ENCODE results near the gene GUK1.

Gene GUK1

DNA sequence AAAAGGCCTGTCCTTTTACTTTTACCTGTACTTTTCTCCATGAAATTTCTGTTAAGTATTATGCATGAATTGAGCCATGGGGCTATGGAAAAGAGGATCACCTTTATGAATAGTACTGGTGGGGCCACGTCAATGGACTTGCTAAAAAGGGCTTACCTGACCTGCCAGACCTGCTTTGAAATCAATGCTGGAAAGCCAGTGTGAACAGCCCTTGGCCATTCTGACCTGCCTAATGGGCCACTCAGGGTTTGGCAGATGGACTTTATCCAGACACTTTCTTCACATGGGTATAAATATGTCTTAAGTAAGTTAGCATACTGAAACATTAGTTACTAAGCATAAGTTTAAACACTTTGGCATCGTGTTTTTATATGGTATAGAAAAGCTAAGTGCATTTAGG lies 8.3 kb upstream of the GUK1 start:
- no peak for DNase-seq (ENCODE audit: low spot score)

DNA sequence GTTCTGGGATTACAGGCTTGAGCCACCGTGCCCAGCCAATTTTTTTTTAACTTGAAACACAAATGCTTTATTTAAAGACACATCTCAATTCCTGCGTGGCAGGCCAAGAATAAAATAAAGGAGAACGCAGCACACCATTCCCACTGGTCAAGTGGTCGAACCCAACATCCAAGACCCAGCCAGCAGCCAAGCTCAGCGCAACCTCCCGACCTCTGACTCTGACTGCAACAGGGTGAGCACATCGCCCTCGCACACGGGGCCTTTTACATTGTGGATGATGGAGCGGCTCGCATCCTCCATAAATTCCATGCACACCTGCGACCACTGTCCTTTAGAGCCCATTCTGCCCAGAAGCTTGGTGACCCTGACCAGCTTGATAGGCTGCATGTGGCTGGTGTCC lies 5.5 kb upstream of the GUK1 start:
- DNase-seq (ENCODE audit: low spot score): no peak

DNA sequence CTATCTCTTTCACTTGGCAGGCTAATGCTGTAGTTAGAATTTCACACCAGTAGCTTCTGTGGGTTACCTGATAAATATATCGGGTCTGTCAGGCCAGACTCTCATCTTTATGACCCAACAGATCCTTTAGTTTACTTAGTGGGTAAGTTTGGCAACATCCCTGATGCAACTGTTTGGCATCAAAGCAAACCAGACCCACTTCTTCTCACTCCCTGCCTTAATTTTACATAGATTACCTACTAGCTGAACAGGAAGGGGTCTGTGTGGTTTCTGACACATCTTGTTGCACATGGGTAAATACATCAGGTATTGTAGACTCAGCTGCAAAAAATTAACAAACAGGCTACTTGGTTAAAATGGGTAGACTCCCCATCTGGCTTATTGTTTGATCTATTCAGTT lies 3.2 kb upstream of the GUK1 start:
- DNase-seq (ENCODE audit: low spot score): no peak

DNA sequence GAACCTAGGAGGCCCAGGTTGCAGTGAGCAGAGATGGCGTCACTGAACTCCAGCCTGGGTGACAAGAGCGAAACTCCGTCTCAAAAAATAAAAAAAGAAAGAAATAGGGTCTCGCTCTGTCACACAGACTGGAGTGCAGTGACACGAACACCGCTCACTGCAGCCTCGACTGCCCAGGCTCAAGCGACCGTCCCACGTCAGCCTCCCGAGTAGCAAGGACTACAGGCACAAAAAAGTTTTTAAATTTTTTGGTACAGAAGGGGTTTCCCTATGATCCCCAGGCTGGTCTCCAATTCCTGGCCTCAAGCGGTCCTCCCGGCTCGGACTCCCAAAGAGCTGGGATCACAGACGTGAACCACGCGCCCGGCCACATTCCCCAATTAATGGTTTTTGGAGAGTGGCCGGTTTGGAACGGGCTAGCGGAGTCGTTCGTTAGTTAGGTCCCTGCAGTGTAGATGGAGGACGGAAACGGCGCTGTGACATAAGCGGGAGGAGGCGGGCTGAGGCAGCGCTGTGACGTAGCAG lies 611 bp upstream of the GUK1 start:
- no peak for DNase-seq (ENCODE audit: low spot score)

DNA sequence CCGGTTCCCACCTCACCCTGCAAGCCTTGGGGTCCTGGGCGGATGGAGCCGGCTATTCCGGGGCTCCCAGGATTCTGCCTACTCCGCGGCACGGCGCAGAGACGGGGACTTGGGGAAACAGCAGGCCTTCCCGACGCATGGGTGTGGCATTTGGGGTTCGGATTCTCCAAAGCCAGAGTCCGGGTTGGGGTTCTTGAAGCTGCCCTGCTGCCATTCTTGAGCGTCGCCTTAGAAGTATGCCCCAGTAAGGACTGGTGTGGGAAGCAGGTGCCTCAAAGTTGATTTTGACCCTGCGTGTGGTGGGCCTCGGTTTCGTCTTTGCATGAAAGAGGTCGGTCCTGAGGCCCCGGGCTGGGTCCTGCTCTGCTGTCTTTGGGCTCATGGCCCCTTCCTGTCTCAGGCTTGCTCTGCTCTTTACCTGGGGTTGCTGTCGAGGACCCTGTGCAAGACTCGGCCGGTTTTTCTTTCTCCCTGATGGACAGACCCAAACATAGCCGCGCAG lies 696 bp downstream of the GUK1 start:
- no peak for DNase-seq (ENCODE audit: low spot score)

DNA sequence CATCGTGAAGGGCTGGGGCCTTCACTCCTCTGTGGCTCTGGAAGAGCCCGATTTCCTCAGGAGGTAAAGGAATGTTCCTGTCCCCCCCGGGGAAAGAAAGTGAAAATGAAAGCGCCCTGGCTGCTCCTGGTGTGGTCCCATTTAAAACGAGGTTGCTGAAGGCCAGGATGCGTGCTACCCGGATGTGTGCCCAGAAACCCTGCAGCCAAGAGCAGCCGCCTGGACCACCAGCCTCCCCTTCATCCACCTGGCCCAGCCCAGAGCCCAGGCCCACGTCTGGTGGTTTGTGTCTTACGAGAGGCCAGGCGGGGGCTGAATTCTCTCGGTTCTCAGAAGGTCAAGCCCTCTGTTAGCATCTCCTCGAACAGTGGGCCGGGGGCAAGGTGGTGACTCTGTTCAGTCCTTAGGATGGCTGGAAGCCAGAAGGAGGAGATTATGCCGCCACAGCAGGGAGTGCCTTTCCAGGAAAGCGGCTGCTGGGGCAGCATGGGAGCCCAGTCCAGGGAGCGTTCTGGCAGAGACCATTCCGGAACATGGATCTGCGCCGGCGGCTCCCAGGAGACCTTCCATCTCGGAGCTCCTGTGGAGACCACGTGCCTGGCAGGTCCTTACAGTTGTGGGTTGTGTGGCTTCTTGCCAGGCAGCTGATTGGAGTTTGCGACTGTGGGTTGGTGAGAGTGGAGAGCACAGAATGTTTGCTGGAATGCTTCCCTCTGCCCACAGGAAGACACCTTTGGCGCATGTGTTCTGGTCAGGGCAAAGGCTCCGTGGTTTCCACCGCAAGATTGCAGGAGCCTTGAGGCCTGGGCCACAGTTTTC lies 1.4 kb downstream of the GUK1 start:
- DNase-seq (ENCODE audit: low spot score): no peak

DNA sequence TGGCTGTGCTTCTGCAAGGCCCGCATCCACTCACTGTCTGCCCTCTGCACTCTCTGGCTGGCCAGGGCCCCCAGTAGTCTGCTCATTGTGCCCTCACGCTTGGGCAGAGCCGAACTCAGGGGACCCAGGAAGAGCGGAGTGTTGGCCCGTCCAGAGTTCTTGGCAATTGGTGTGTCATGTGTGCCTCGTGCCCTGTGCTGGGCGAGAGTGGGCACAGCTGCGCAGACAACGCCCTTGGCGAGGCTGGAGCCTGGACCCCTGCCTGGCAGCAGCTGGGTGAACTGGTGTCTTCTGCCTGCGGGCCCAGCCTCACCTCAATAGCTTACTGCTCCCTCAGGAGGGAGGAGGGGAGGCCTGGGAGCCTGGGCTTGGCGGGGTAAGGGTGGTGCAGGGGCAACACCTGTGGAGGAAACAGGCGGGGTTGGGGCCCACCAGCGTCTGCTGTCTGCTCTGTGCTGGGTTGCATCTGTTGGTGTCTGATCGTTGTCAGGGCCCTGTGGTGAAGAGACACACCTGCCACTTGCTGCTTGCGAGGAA lies 2.1 kb downstream of the GUK1 start:
- no peak for DNase-seq (ENCODE audit: low spot score)

GRCh38 chr1:228142701-228143136 lies 2.6 kb downstream of the GUK1 start:
- DNase-seq (ENCODE audit: low spot score): no peak

DNA sequence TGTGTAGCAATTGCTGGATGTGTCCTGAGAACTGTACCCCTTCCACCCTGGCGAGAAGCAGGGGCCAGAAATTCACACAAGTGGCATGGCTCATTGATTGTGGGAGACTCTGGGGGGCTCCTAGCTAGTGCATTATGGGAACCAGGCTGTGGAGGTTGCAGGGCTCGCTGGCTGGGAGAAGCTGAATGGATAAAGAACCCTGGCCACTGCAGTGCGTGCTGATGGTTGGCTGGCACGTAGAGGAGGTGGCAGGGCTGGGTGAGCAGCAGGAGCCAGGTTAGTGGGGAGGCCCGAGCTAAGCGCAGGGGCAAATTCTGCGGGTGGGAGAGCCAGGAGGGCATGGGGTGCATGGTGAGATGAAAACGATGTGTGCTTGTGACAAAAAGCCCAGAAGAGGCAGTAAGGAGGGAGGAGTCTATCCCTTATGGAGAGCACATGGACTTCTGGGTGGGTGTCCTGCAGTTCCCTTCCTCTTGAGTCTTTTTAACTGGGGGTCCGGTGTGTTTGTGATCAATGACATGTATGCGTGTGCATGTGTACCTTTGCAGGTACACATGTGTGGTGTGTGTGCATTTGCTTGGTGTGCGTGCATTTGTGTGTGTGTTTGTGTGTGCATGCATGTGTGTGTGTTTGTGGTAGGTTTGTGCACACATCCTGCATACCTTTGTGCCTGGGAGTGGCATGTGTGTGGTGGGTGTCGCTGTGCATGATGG lies 3.6 kb downstream of the GUK1 start:
- no peak for DNase-seq (ENCODE audit: low spot score)

DNA sequence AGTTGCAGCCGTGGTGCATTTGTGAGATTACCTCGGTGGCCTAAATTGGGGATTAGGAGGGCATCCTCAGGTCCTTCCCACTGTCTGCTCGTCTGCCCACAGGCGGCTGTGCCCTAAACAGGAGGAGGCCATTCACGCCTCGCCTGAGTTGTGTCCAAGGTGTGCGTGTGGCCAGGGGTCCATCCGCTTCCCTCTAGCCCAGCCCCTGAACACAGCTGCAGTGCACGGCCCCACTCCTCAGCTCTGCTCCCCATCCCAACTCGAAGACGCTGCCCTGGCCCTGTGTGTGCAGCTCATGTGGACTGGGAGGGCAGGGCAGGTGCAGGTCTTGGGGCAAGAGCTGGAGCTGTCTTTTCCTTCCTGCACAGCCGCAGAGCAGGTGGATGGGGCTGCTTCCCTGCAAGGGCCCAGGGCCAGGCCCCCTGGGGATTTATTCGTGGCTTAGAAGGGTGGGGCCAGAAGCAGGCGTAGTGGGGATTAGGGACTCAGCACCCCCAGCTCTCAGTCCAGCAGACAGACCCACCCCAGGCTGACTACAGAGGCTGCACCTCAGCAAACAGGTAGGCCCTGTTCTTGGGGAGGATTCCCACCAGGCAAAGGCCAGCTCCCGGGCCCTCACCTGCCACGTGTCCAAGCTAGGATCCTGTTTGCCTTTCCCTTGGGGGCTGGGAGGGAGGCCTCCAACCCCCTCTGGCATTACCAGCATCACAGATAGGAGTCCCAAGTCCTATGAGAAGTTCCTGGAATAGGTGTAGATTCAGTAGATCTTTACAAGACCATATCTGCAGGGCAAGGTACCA lies 4.3 kb downstream of the GUK1 start:
- no peak for DNase-seq (ENCODE audit: low spot score)

DNA sequence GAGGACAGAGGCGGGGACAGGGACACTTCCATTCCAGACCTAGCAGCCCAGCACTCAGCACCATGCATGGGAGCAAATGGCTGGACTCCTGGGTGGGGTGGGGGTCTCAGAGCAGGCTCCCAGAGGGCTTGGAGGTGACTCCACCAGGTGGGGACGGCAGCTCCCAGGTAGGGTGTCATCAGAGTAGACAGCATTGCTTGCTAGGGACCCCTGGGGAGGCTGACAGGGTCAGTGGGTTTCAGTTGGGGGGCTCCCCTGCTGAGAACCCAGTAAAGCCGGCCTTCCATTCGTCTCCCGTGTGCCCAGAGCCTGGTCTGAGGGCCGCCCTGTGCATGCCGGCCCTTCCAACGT lies 4.9 kb downstream of the GUK1 start:
- DNase-seq (ENCODE audit: low spot score): no peak

GRCh38 chr1:228145463-228146416 lies 5.7 kb downstream of the GUK1 start:
- no peak for DNase-seq (ENCODE audit: low spot score)

- no peak for DNase-seq (ENCODE audit: low spot score)
Observed at GRCh38 chr1:228146417-228147150, 6.5 kb downstream of the GUK1 start.

GRCh38 chr1:228147151-228147693 lies 7.1 kb downstream of the GUK1 start:
- DNase-seq (ENCODE audit: low spot score): no peak

- DNase-seq (ENCODE audit: low spot score): no peak
Observed at GRCh38 chr1:228147768-228148167, 7.7 kb downstream of the GUK1 start.

- DNase-seq (ENCODE audit: low spot score): no peak
Observed at GRCh38 chr1:228148196-228148861, 8.2 kb downstream of the GUK1 start.

DNA sequence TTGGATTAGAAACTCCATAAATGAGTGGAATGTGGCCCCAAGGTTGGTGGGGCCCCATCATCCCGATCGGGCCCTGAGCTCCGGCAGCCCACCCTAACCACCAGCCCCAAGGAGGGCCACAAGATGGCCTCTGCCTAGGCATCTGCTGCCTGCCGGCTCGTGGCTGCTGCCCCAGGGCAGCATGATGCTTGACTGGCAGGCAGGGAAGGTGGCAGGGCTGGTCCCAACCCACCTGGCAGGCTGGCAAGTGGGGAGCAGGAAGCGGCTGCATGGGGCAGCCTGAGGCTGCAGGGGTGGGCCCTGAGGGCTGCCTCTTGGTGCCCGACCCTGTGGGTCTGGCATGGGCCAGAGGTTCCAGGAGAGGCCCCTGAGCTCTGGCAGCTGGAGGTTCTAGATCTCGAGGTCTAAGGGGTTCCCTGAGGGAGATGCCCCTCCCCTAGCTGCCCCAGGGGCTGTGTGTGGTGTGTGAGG lies 8.9 kb downstream of the GUK1 start:
- no peak for DNase-seq (ENCODE audit: low spot score)

GRCh38 chr1:228149406-228150119 lies 9.5 kb downstream of the GUK1 start, which contains the start of gene GJC2:
Gene GJC2, plus strand, starts transcription at chr1:228149930. Its CDS starts 7,829 bp downstream, at chr1:228157759.
- peak; percentile 84 for DNase-seq (ENCODE audit: low spot score)

DNA sequence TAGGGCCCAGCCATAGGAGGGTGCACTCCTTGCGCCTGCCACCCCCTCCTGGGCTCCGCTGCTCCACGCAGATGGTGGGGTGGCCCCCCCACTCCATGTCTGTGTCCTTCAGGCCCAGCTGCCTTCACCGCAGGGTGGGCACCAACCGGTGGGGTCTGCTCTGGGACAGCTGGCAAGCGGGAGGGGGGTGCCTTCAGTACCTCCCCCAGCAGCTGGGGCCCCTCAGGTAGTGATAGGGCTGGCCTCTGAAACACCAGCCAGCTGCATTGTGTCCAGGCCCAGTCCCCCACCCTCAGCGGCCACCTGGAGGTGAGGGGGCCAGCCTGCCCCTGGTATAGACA lies 10.0 kb downstream of the GUK1 start:
- DNase-seq (ENCODE audit: low spot score): no peak
